Urinary bladder (tissue), 4 donors: ENCODE measurements around the gene SPATA24. TPM values are rescaled to one million over a fixed set of nuclear protein-coding genes. Genes with fewer than 3 reads are reported as not detected.
"Not testable (repeated sequence)": the region's sequence is repeated elsewhere in the genome, so short reads cannot be mapped to it uniquely, and the experiment has no call there.

Source experiments
- DNase-seq: peaks from one replicate; pipeline ENCODE4 v3.0.0-alpha.2; 2015; ENCODE audit errors: extremely low spot score
- H3K27ac ChIP-seq: one replicate; pipeline ENCODE4 v1.5.1; 2013; ENCODE audit warnings: low read depth, mild to moderate bottlenecking, moderate library complexity
- H3K36me3 ChIP-seq: one replicate; pipeline ENCODE4 v1.6.1; 2013; ENCODE audit warnings: mild to moderate bottlenecking, moderate library complexity; ENCODE audit not compliant: insufficient read depth
- H3K4me1 ChIP-seq: one replicate; pipeline ENCODE4 v1.6.1; 2013; ENCODE audit warnings: mild to moderate bottlenecking, moderate library complexity; ENCODE audit not compliant: insufficient read depth
- H3K4me3 ChIP-seq: one replicate; pipeline ENCODE4 v1.5.1; 2013; ENCODE audit warnings: low read depth, low read length
- WGBS: extraction: QIAGEN DNeasy Blood & Tissue Kit; methylation state at CpG from one replicate; pipeline ENCODE4 v1.1.7; 2013; 5-methylcytosine and 5-hydroxymethylcytosine counted together
- polyA plus RNA-seq: library from polyadenylated mRNA; stranded (reverse); fragments of 200-250 nt; gene quantifications from one replicate; pipeline ENCODE4 v1.2.3, GENCODE V29; 2013
- total RNA-seq: library from RNA; depleted of rRNA; stranded (reverse); fragments of >200 nt; gene quantifications from one replicate; pipeline ENCODE4 v1.2.3, GENCODE V29; 2014
- donor health status: healthy with polysubstance abuse.
- donor health status: healthy.

The SPATA24 gene
- total and polyA plus RNA-seq, 2 donors, result 3.0 to 5.4 TPM

GRCh38 chr5:139387611-139388197 is 16.2 kb downstream of the SPATA24 start:
- no peak for DNase-seq
- Histone ChIP-seq H3K4me3 (no peak overlapping the region), H3K36me3 (no peaks in the 10 kb centered on the region), H3K4me1 (peaks cover 3% of the 10 kb centered on the region), H3K27ac (no peak overlapping the region)
- WGBS, result 78% methylated on average over 10 of the region's 10 CpGs

GRCh38 chr5:139386956-139387355 is 16.9 kb downstream of the SPATA24 start:
- not testable (repeated sequence) for DNase-seq, H3K4me1 ChIP-seq, H3K36me3 ChIP-seq, H3K4me3 ChIP-seq, H3K27ac ChIP-seq
- 98% methylated on average over 10 of the region's 10 CpGs for WGBS

- Histone ChIP-seq H3K4me3 (no peak overlapping the region), H3K36me3 (no peaks in the 10 kb centered on the region), H3K27ac (no peak overlapping the region), H3K4me1 (no peaks in the 10 kb centered on the region)
- WGBS, result 85% methylated on average over 5 of the region's 5 CpGs
- no peak for DNase-seq
Observed at GRCh38 chr5:139386050-139386438, 17.8 kb downstream of the SPATA24 start.

- 37% methylated on average over 8 of the region's 8 CpGs for WGBS
- Histone ChIP-seq H3K36me3 (no peaks in the 10 kb centered on the region), H3K4me1 (no peaks in the 10 kb centered on the region), H3K4me3 (peak overlapping the region; percentile 28), H3K27ac (peak overlapping the region; percentile 81)
- DNase-seq, result no peak
Observed at GRCh38 chr5:139385061-139386049, 18.5 kb downstream of the SPATA24 start.

- 74% methylated on average over 9 of the region's 9 CpGs for WGBS
- Histone ChIP-seq H3K4me1 (no peaks in the 10 kb centered on the region), H3K4me3 (peak overlapping the region; percentile 28), H3K27ac (peak overlapping the region; percentile 81), H3K36me3 (no peaks in the 10 kb centered on the region)
- DNase-seq, result no peak
Observed at GRCh38 chr5:139384591-139385051, 19.3 kb downstream of the SPATA24 start.

- no peak overlapping the region for H3K27ac ChIP-seq
- H3K4me3 ChIP-seq, result no peak overlapping the region
- no peaks in the 10 kb centered on the region for H3K4me1 ChIP-seq
- DNase-seq, result no peak
- WGBS, result 86% methylated on average over 7 of the region's 7 CpGs
- no peaks in the 10 kb centered on the region for H3K36me3 ChIP-seq
Observed at GRCh38 chr5:139383993-139384590, 19.8 kb downstream of the SPATA24 start.

GRCh38 chr5:139383275-139383992 is 20.5 kb downstream of the SPATA24 start, which contains the start of gene SLC23A1:
Gene SLC23A1 (minus strand): TSS chr5:139383297. CDS start chr5:139383253, 44 bp downstream.
- no peak within 1 kb of the TSS for H3K4me3 ChIP-seq
- 73% methylated on average over 10 of the region's 10 CpGs for WGBS
- no peak for DNase-seq
- H3K27ac ChIP-seq, result no peak within 1 kb of the TSS
- H3K36me3 ChIP-seq, result no peaks in the 10 kb centered on the region
- no peaks in the 10 kb centered on the region for H3K4me1 ChIP-seq

GRCh38 chr5:139382807-139383206 is 21.1 kb downstream of the SPATA24 start:
- 64% methylated on average over 3 of the region's 3 CpGs for WGBS
- H3K36me3 ChIP-seq, result no peaks in the 10 kb centered on the region
- DNase-seq, result no peak
- H3K27ac ChIP-seq, result no peak overlapping the region
- no peaks in the 10 kb centered on the region for H3K4me1 ChIP-seq
- no peak overlapping the region for H3K4me3 ChIP-seq

GRCh38 chr5:139381837-139382761 is 21.8 kb downstream of the SPATA24 start:
- DNase-seq, result no peak
- WGBS, result 88% methylated on average over 28 of the region's 28 CpGs
- H3K4me3 ChIP-seq, result no peak overlapping the region
- H3K36me3 ChIP-seq, result no peaks in the 10 kb centered on the region
- H3K27ac ChIP-seq, result no peak overlapping the region
- no peaks in the 10 kb centered on the region for H3K4me1 ChIP-seq

GRCh38 chr5:139379626-139380449 is 24.1 kb downstream of the SPATA24 start:
- no peak for DNase-seq
- no peak overlapping the region for H3K27ac ChIP-seq
- no peaks in the 10 kb centered on the region for H3K36me3 ChIP-seq
- WGBS, result 88% methylated on average over 15 of the region's 15 CpGs
- no peak overlapping the region for H3K4me3 ChIP-seq
- H3K4me1 ChIP-seq, result no peaks in the 10 kb centered on the region

- WGBS, result 83% methylated on average over 13 of the region's 13 CpGs
- H3K4me1 ChIP-seq, result no peaks in the 10 kb centered on the region
Observed at GRCh38 chr5:139378941-139379361, 24.9 kb downstream of the SPATA24 start.

More at GRCh38 chr5:139378941-139379361, 24.9 kb downstream of the SPATA24 start:
- no peak overlapping the region for H3K27ac ChIP-seq
- H3K36me3 ChIP-seq, result no peaks in the 10 kb centered on the region
- DNase-seq, result no peak
- H3K4me3 ChIP-seq, result no peak overlapping the region
